Activated naive CD8-positive, alpha-beta T cell treated with anti-CD3 and anti-CD28 coated beads for 36 hours (primary cell): Measurements from ENCODE around the gene PDE4D. TPM values are rescaled to one million over a fixed set of nuclear protein-coding genes. Genes with fewer than 3 reads are reported as not detected.
A peak's percentile ranks its signal among the peaks of the same experiment; 100 is the strongest.

Experiments used
- DNase-seq: peaks from one replicate; pipeline ENCODE4 v3.0.0; 2021
- H3K27ac Mint-ChIP-seq: one replicate; pipeline ENCODE4 v1.8.0; 2022; ENCODE audit warnings: mild to moderate bottlenecking, moderate library complexity, mixed read lengths
- H3K27me3 Mint-ChIP-seq: one replicate; pipeline ENCODE4 v1.8.0; 2022; ENCODE audit warnings: mild to moderate bottlenecking, mixed read lengths
- H3K36me3 Mint-ChIP-seq: one replicate; pipeline ENCODE4 v1.8.0; 2021; ENCODE audit warnings: mild to moderate bottlenecking, mixed read lengths
- H3K4me1 Mint-ChIP-seq: one replicate; pipeline ENCODE4 v1.8.0; 2021; ENCODE audit warnings: mixed read lengths
- H3K4me3 Mint-ChIP-seq: one replicate; pipeline ENCODE4 v1.8.0; 2022; ENCODE audit warnings: mild to moderate bottlenecking, moderate library complexity, mixed read lengths
- H3K9me3 Mint-ChIP-seq: one replicate; pipeline ENCODE4 v1.8.0; 2022; ENCODE audit warnings: mixed read lengths
- total RNA-seq, 2 experiments: library from RNA; stranded (reverse); gene quantifications; one replicate each; pipeline ENCODE4 v1.2.3, GENCODE V29; 2021

Gene PDE4D
- total RNA-seq, 2 experiments from 2014 or later: 40.7 TPM

DNA sequence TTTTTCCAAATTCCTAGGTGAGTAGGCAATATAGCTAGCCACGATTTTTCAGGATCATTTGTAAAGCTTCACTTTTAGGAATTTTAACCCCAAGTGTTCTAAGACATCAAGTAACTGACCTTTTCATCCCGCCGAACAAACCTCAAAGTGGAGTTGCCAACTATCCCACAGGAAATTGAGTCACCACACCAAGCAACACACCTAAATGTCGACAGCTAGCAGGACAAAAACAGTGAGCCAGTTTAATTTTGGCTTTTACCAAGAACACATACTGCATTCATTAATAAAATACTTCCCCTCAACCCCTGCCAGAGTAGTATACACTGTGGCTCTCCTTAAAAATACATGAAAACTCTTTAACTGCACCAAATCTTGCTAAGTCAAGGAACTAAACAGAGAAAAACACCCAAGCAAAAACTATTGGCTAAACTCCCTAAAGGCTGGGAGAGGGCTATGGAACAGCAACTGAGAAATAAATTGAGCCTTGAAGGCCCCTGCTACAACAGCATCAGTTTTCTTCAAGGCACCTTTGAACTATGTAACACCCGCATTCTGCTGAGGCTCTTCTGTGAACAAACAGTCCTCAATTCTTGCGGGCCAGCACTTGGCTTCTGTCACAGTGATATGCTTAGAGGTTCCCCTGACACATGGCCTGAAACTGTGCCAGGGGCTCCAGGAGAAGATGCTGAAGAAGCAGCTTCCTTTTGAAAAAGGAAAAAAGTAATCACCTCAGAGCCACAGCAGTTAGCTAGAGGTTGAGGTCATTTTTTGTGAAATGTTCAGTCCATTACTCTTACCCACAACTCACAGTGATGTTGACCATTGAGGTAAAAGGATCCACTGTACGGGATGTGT is 851.1 kb downstream of the PDE4D start:
- Mint-ChIP-seq H3K4me1 (peaks cover 30% of the 10 kb centered on the region), H3K36me3 (peaks cover 16% of the 10 kb centered on the region), H3K27ac (peak overlapping the region; percentile 77), H3K9me3 (no peaks in the 10 kb centered on the region), H3K27me3 (no peaks in the 10 kb centered on the region), H3K4me3 (peak overlapping the region; percentile 43)
- no peak for DNase-seq

DNA sequence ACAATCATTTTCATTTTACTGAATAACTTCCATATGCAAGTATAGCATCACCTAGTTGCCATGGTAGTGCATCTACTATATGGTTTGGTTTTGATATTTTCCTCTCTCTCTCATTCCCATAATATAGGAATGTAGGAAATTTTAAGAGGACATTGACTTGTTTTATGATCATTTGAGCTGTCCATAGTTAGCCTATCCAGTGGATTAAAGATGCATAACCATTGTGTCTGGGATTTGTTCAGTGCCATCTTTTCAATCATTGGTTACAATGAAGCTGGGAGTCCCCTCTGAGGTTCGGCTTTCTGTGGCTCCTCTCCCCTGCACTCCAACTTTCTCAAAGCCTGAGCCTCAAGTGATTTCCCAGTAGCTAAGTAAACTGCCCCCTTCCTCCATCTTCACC is 852.2 kb downstream of the PDE4D start:
- Mint-ChIP-seq H3K27me3 (no peaks in the 10 kb centered on the region), H3K27ac (peak overlapping the region; percentile 54), H3K9me3 (no peaks in the 10 kb centered on the region), H3K4me3 (peak overlapping the region; percentile 84), H3K4me1 (peaks cover 35% of the 10 kb centered on the region), H3K36me3 (peaks cover 26% of the 10 kb centered on the region)
- no peak for DNase-seq

DNA sequence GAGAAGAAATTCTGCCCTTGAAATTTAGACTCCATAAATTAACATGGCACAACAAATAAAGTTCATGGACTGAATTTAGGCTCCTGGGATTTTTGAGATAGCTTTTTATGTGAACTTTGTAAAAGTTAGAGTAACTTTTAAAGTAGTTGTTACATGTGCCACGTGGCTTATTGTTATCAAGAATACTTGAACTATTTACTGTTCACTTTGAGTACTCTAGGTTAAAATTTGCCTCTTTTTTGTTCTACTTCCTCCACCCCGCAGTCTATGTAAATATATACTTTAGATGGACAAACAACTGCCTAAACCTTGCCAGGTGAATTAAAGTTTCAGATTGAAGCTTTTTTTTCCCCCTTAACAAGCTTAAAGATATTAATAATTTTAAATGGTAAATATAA is 852.7 kb downstream of the PDE4D start:
- Mint-ChIP-seq H3K9me3 (no peaks in the 10 kb centered on the region), H3K4me1 (peaks cover 38% of the 10 kb centered on the region), H3K36me3 (peaks cover 30% of the 10 kb centered on the region), H3K27ac (no peak overlapping the region), H3K4me3 (peak overlapping the region; percentile 84), H3K27me3 (no peaks in the 10 kb centered on the region)
- no peak for DNase-seq

GRCh38 chr5:59040024-59040803 is 853.3 kb downstream of the PDE4D start:
- Mint-ChIP-seq H3K27ac (peak overlapping the region; percentile 97), H3K4me3 (peak overlapping the region; percentile 84), H3K27me3 (no peaks in the 10 kb centered on the region), H3K4me1 (peaks cover 42% of the 10 kb centered on the region), H3K9me3 (no peaks in the 10 kb centered on the region), H3K36me3 (peaks cover 34% of the 10 kb centered on the region)
- no peak for DNase-seq

- Mint-ChIP-seq H3K27ac (peak overlapping the region; percentile 97), H3K9me3 (no peaks in the 10 kb centered on the region), H3K27me3 (no peaks in the 10 kb centered on the region), H3K4me1 (peaks cover 50% of the 10 kb centered on the region), H3K4me3 (peak overlapping the region; percentile 84), H3K36me3 (peaks cover 38% of the 10 kb centered on the region)
- peak; percentile 89 for DNase-seq
These were observed 854.1 kb downstream of the PDE4D start for GRCh38 chr5:59039296-59040023.

- DNase-seq: no peak
- Mint-ChIP-seq H3K4me1 (peaks cover 49% of the 10 kb centered on the region), H3K27ac (peak overlapping the region; percentile 97), H3K9me3 (no peaks in the 10 kb centered on the region), H3K36me3 (peaks cover 41% of the 10 kb centered on the region), H3K4me3 (peak overlapping the region; percentile 84), H3K27me3 (no peaks in the 10 kb centered on the region)
These were observed 854.7 kb downstream of the PDE4D start for GRCh38 chr5:59038798-59039295.

- Mint-ChIP-seq H3K36me3 (peaks cover 44% of the 10 kb centered on the region), H3K9me3 (no peaks in the 10 kb centered on the region), H3K4me1 (peaks cover 53% of the 10 kb centered on the region), H3K27ac (peak overlapping the region; percentile 97), H3K4me3 (peak overlapping the region; percentile 84), H3K27me3 (no peaks in the 10 kb centered on the region)
- no peak for DNase-seq
These were observed 855.4 kb downstream of the PDE4D start for GRCh38 chr5:59037941-59038797.

DNA sequence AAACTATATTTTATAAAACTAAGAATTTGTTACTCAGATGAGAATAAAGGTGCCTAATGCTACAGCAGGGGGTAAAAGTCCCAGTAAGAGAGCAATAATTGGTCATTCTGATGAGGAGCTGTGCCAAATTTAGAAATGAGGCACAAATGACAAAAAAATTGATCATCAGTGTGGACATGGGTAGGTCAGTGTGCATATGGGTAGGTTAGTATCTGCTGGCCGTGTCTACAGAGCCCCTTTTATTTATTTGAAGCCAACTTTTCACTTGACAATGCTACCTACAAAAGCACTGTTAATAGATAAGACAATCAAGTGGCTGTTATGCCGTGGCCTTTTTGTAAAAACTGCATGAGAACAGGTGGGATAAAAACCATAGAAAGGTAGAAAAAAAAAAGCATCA is 856.1 kb downstream of the PDE4D start:
- no peaks in the 10 kb centered on the region for H3K9me3 Mint-ChIP-seq
- H3K36me3 Mint-ChIP-seq: peaks cover 48% of the 10 kb centered on the region
- peaks cover 55% of the 10 kb centered on the region for H3K4me1 Mint-ChIP-seq

GRCh38 chr5:59037041-59037440 is 856.5 kb downstream of the PDE4D start:
- Mint-ChIP-seq H3K4me1 (peaks cover 53% of the 10 kb centered on the region), H3K36me3 (peaks cover 50% of the 10 kb centered on the region)

More for the DNA sequence above, 856.1 kb downstream of the PDE4D start:
- DNase-seq: no peak
- Mint-ChIP-seq H3K27ac (peak overlapping the region; percentile 97), H3K27me3 (no peaks in the 10 kb centered on the region), H3K4me3 (peak overlapping the region; percentile 84)

GRCh38 chr5:59036274-59036961 is 857.1 kb downstream of the PDE4D start:
- peaks cover 53% of the 10 kb centered on the region for H3K36me3 Mint-ChIP-seq
- H3K4me3 Mint-ChIP-seq: peak overlapping the region; percentile 84
- DNase-seq: peak; percentile 56
- H3K27ac Mint-ChIP-seq: peak overlapping the region; percentile 97
- H3K4me1 Mint-ChIP-seq: peaks cover 49% of the 10 kb centered on the region
- no peaks in the 10 kb centered on the region for H3K9me3 Mint-ChIP-seq
- H3K27me3 Mint-ChIP-seq: no peaks in the 10 kb centered on the region

More at GRCh38 chr5:59037041-59037440, 856.5 kb downstream of the PDE4D start:
- no peak for DNase-seq
- Mint-ChIP-seq H3K27ac (peak overlapping the region; percentile 97), H3K27me3 (no peaks in the 10 kb centered on the region), H3K9me3 (no peaks in the 10 kb centered on the region), H3K4me3 (peak overlapping the region; percentile 84)

- H3K4me3 Mint-ChIP-seq: peak overlapping the region; percentile 84
- H3K36me3 Mint-ChIP-seq: peaks cover 55% of the 10 kb centered on the region
- H3K27ac Mint-ChIP-seq: peak overlapping the region; percentile 97
- peaks cover 48% of the 10 kb centered on the region for H3K4me1 Mint-ChIP-seq
- H3K27me3 Mint-ChIP-seq: no peaks in the 10 kb centered on the region
- DNase-seq: no peak
- peaks cover 2% of the 10 kb centered on the region for H3K9me3 Mint-ChIP-seq
These were observed 857.8 kb downstream of the PDE4D start for GRCh38 chr5:59035681-59036080.

DNA sequence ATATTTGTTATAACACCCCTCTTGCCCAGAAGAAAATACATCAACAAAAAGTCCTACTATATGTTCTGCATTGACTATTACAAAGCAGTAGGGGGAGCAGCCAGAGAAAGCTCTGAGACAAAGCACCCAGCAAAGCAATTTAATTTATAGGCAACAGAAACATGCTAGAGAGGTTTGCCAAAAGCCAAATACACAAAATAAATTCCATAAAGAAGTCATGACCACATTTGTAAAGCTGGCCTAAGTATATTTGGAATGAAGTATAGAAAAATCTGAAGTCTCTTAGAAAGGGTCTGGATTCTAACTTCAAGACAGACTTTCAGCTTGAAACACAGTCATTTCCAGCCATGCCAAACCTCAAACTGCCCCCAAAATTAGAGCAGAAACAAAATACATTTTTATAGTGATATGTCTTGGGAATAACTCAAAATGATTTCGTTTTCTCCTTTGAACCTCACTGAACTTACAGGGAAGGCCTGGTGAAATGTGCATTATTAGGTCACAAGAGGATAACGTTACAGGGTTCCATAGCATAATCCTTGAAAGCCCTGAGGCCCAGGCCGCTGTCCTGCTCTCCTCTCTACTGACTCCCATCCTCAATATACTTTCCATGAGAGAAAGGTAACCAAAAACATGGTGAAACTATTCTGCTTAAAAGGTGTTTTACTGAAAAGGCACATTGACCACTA is 858.9 kb downstream of the PDE4D start:
- Mint-ChIP-seq H3K27me3 (no peaks in the 10 kb centered on the region), H3K36me3 (peaks cover 62% of the 10 kb centered on the region), H3K27ac (peak overlapping the region; percentile 97), H3K9me3 (peaks cover 7% of the 10 kb centered on the region), H3K4me3 (peak overlapping the region; percentile 84), H3K4me1 (peaks cover 42% of the 10 kb centered on the region)
- no peak for DNase-seq
